Hepatocyte (in vitro differentiated cells): ENCODE results near the gene UBE2A.

Experiments used
- CTCF ChIP-seq: fragments of 200-600 bp; sonication (generic); IDR thresholded peaks from 2 replicates; pipeline ENCODE4 v1.5.1; 2016; ENCODE audit warnings: antibody characterized with exemption, mild to moderate bottlenecking; ENCODE audit not compliant: poor library complexity
- EZH2 ChIP-seq: fragments of 200-600 bp; sonication (generic); IDR thresholded peaks from 2 replicates; pipeline ENCODE4 v1.6.1; 2016; ENCODE audit warnings: antibody characterized with exemption, mild to moderate bottlenecking, borderline replicate concordance
- EZH2phosphoT487 ChIP-seq: fragments of 200-600 bp; sonication (generic); IDR thresholded peaks from one replicate; pipeline ENCODE4 v1.6.1; 2018; ENCODE audit warnings: antibody characterized with exemption, mild to moderate bottlenecking, low read depth, moderate library complexity; ENCODE audit not compliant: unreplicated experiment, severe bottlenecking

- TF ChIP-seq EZH2 (no peak), CTCF (no peak), EZH2phosphoT487 (no peak)
Measured at GRCh38 chrX:119617517-119618164, 43.3 kb downstream of the UBE2A start.
